Measurements from ENCODE around the gene IFI6.

- no peak for TF ChIP-seq CTCF (IDR thresholded peaks at IDR 0.05)
- no peak for TF ChIP-seq POLR2A (IDR thresholded peaks at IDR 0.05)
Observed at GRCh38 chr1:27719286-27720251, 47.6 kb upstream of the IFI6 start.
